Esophagus muscularis mucosa (tissue), 3 donors: Measurements from ENCODE around the gene SH3GL2.

Experiments used
- CTCF ChIP-seq, 3 experiments: fragments of 200-600 bp in 2 of 3; fragments of 450-650 bp in 1 of 3; sonication (generic) in 2 of 3; IDR thresholded peaks; one replicate each; pipeline ENCODE4 v1.5.1; 2017 to 2019; ENCODE audit warnings: antibody characterized with exemption in 3 of 3, mild to moderate bottlenecking in 2 of 3, moderate library complexity in 1 of 3
- POLR2A ChIP-seq: fragments of 450-650 bp; IDR thresholded peaks from one replicate; pipeline ENCODE4 v1.6.1; 2017; ENCODE audit warnings: antibody characterized with exemption, moderate library complexity, mild to moderate bottlenecking, low read depth
- POLR2AphosphoS5 ChIP-seq, 2 donors: sonication (generic); formaldehyde crosslinking; IDR thresholded peaks; one replicate each; pipeline ENCODE4 v1.6.1; 2017; ENCODE audit warnings: antibody characterized with exemption in 2 of 2

- TF ChIP-seq CTCF (IDR thresholded peaks at IDR 0.05) (no peak), POLR2A (no peak), POLR2AphosphoS5 (IDR thresholded peaks at IDR 0.05) (no peak)
Measured at GRCh38 chr9:17578577-17578910, 322 bp upstream of the SH3GL2 start.
